Endothelial cell of umbilical vein (primary cell): Measurements from ENCODE around the gene STMN1. TPM values are rescaled to one million over a fixed set of nuclear protein-coding genes. Genes with fewer than 3 reads are reported as not detected.

Experiments used
- BruUV-seq: library from RNA; stranded (reverse); fragments of 400-500 nt; replicated peaks from 2 replicates; lab custom pipeline; 2021; lab: Mats Ljungman, UMichigan
- CTCF ChIA-PET: fragments of 300-600, 350-600 bp; sonication (Branson Sonifier 250); formaldehyde crosslinking; loops from one replicate; lab custom pipeline; 2021; ENCODE audit warnings: antibody characterized with exemption, inconsistent platforms; lab: Charles Lee
- POLR2A ChIA-PET: fragments of 300-600, 350-600 bp; sonication (Branson Sonifier 250); formaldehyde crosslinking; loops from one replicate; lab custom pipeline; 2021; ENCODE audit warnings: antibody characterized with exemption, inconsistent platforms; lab: Charles Lee
- DNase-seq: peaks from one replicate; pipeline ENCODE4 v3.0.0-alpha.2; 2011; ENCODE audit warnings: low read depth, low spot score
- FAIRE-seq: peaks from 2 replicates; lab custom pipeline; 2011; peaks lifted over from hg19 to GRCh38; lab: Jason Lieb, UNC
- H2AFZ ChIP-seq: 2 replicates; pipeline ENCODE4 v1.6.0; 2012; ENCODE audit warnings: low read depth, low read length, control low read depth, inconsistent platforms
- H3K27ac ChIP-seq: 2 replicates; pipeline ENCODE4 v1.5.1; 2011; ENCODE audit warnings: low read depth, mild to moderate bottlenecking, control low read depth, low read length, moderate library complexity; ENCODE audit not compliant: insufficient read depth
- H3K27me3 ChIP-seq, 2 experiments: 2 replicates each; pipeline versions ENCODE4 v1.6.0 to v1.6.1; 2011; ENCODE audit warnings: low read length in 2 of 2, mixed read lengths in 1 of 2; ENCODE audit not compliant: control insufficient read depth in 2 of 2, insufficient read depth in 2 of 2
- H3K36me3 ChIP-seq, 2 experiments: 2 replicates in 1 of 2; 3 replicates in 1 of 2; pipeline ENCODE4 v1.5.1; 2011; ENCODE audit warnings: low read length in 2 of 2, mild to moderate bottlenecking in 1 of 2, moderate library complexity in 1 of 2; ENCODE audit not compliant: control insufficient read depth in 2 of 2, insufficient read depth in 2 of 2; ENCODE audit errors: extremely low read depth in 1 of 2
- H3K4me1 ChIP-seq: 3 replicates; pipeline ENCODE4 v1.5.1; 2011; ENCODE audit warnings: mild to moderate bottlenecking, low read length; ENCODE audit not compliant: control insufficient read depth, insufficient read depth; ENCODE audit errors: extremely low read depth
- H3K4me2 ChIP-seq: 2 replicates; pipeline ENCODE4 v1.6.1; 2011; ENCODE audit warnings: low read length, control low read depth, mixed read lengths; ENCODE audit not compliant: insufficient read depth
- H3K4me3 ChIP-seq, 3 experiments: fragments of 200-600 bp in 1 of 3; sonication (generic), shearing (Covaris generic) in 1 of 3; replicated peaks in 1 of 3; 2 replicates each; pipeline ENCODE4 v1.5.1; 2011 to 2016; ENCODE audit warnings: control low read depth in 3 of 3, low read length in 3 of 3, mild to moderate bottlenecking in 2 of 3, inconsistent platforms in 1 of 3, low read depth in 1 of 3, moderate library complexity in 1 of 3; ENCODE audit not compliant: insufficient read depth in 1 of 3
- H3K79me2 ChIP-seq: 2 replicates; pipeline ENCODE4 v1.6.0; 2012; ENCODE audit warnings: low read length, inconsistent platforms; ENCODE audit not compliant: control insufficient read depth, insufficient read depth
- H3K9ac ChIP-seq: replicated peaks from 2 replicates; pipeline ENCODE3; 2011; ENCODE audit warnings: low read length, control low read depth; ENCODE audit not compliant: insufficient read depth; ENCODE audit errors: extremely low read depth
- H3K9me1 ChIP-seq: replicated peaks from 3 replicates; pipeline ENCODE4 v1.6.0; 2011; ENCODE audit warnings: mild to moderate bottlenecking, low read length; ENCODE audit not compliant: control insufficient read depth, insufficient read depth; ENCODE audit errors: extremely low read depth
- H3K9me3 ChIP-seq: replicated peaks from 2 replicates; pipeline ENCODE4 v1.5.1; 2012; ENCODE audit warnings: low read length, inconsistent platforms; ENCODE audit not compliant: control insufficient read depth, insufficient read depth
- H4K20me1 ChIP-seq: replicated peaks from 2 replicates; pipeline ENCODE3; 2011; ENCODE audit warnings: mild to moderate bottlenecking, low read length; ENCODE audit not compliant: control insufficient read depth, insufficient read depth; ENCODE audit errors: extremely low read depth
- CTCF ChIP-seq, 2 donors: IDR thresholded peaks; 1 replicate in 1 of 2; 2 replicates in 1 of 2; pipeline ENCODE4 v1.5.1; 2011; ENCODE audit warnings: low read length in 2 of 2, mild to moderate bottlenecking in 2 of 2, moderate library complexity in 2 of 2, control low read depth in 1 of 2, inconsistent platforms in 1 of 2, low read depth in 1 of 2; ENCODE audit not compliant: insufficient read depth in 1 of 2; ENCODE audit errors: extremely low read depth in 1 of 2
- EZH2 ChIP-seq: IDR thresholded peaks from 2 replicates; pipeline ENCODE4 v1.6.1; 2012; ENCODE audit warnings: borderline replicate concordance, low read depth, mild to moderate bottlenecking, moderate library complexity, low read length, inconsistent platforms; ENCODE audit not compliant: severe bottlenecking
- FOS ChIP-seq: IDR thresholded peaks from 2 replicates; pipeline ENCODE4 v1.6.1; 2011; ENCODE audit warnings: mild to moderate bottlenecking, low read length, moderate library complexity, borderline replicate concordance; ENCODE audit not compliant: insufficient read depth
- GATA2 ChIP-seq: IDR thresholded peaks from 2 replicates; pipeline ENCODE4 v1.7.0; 2011; ENCODE audit warnings: low read depth, mild to moderate bottlenecking, moderate library complexity, mixed read lengths, low read length; ENCODE audit not compliant: insufficient read length, insufficient read depth
- JUN ChIP-seq: IDR thresholded peaks from 2 replicates; pipeline ENCODE4 v1.6.1; 2011; ENCODE audit warnings: borderline replicate concordance, low read depth; ENCODE audit not compliant: insufficient read length, insufficient read depth
- MAX ChIP-seq: IDR thresholded peaks from 2 replicates; pipeline ENCODE4 v1.6.1; 2011; ENCODE audit not compliant: insufficient read depth, insufficient read length
- MYC ChIP-seq: IDR thresholded peaks from one replicate; pipeline ENCODE4 v1.6.1; 2011; ENCODE audit warnings: mild to moderate bottlenecking, low read depth, low read length
- POLR2A ChIP-seq: IDR thresholded peaks from 2 replicates; pipeline ENCODE4 v1.6.1; 2012; ENCODE audit warnings: low read depth, mild to moderate bottlenecking, control low read depth, low read length
- POLR2AphosphoS5 ChIP-seq: IDR thresholded peaks from 2 replicates; pipeline ENCODE4 v1.6.1; 2012; ENCODE audit warnings: low read depth, mild to moderate bottlenecking, control low read depth, low read length, moderate library complexity; ENCODE audit not compliant: insufficient read depth
- dilution Hi-C: fragments of 300-500 bp; cut with MboI; formaldehyde crosslinking; loops from one replicate; pipeline ENCODE4 v1.15.0; 2019; ENCODE audit warnings: low sequenced_read_pairs; ENCODE audit not compliant: extremely low pct_ligation_motif_present
- intact Hi-C: fragments of 100-400 bp; cut with micrococcal nuclease; formaldehyde crosslinking; loops from one replicate; pipeline ENCODE4 v1.10.0; 2022
- polyA plus RNA-seq, 4 experiments: library from polyadenylated mRNA; depleted of rRNA in 3 of 4; stranded (reverse) in 3 of 4; unstranded in 1 of 4; fragments of >200 nt; gene quantifications; 2 replicates each; pipeline versions ENCODE4 v1.2.1 to v1.2.3, GENCODE V29; 2011 to 2012; ENCODE audit warnings: missing spikeins in 1 of 4
- total RNA-seq: library from RNA; stranded (reverse); gene quantifications from 2 replicates; pipeline ENCODE4 v1.2.3, GENCODE V29; 2021

Gene STMN1
- total and polyA plus RNA-seq, 2 donors (not counting 3 experiments of a cell fraction or from before 2014, with no cell fraction given): 102 to 503 TPM

- TF ChIP-seq JUN (no peak), POLR2A (no peak), FOS (no peak), POLR2AphosphoS5 (no peak)
- POLR2A ChIA-PET: no interaction called here
- Histone ChIP-seq H3K36me3 (no peaks in the 10 kb centered on the region), H3K9ac (no peak overlapping the region), H3K9me3 (no peaks in the 10 kb centered on the region), H3K4me2 (no peak overlapping the region), H3K9me1 (no peaks in the 10 kb centered on the region), H3K79me2 (no peaks in the 10 kb centered on the region), H3K27me3 (no peaks in the 10 kb centered on the region), H4K20me1 (no peaks in the 10 kb centered on the region), H3K4me1 (peaks cover 7% of the 10 kb centered on the region), H3K4me3 (no peak overlapping the region), H2AFZ (no peak overlapping the region), H3K27ac (no peak overlapping the region)
- CTCF ChIA-PET: no interaction called here
- intact Hi-C loops: no loop called here
- BruUV-seq: no TSS peak
- dilution Hi-C loops: loop anchor here (25.0 kb wide), 1 partner anchor 109 kb away; the partner anchor contains the start of gene PAFAH2
- no peak for FAIRE-seq
- no peak for DNase-seq
Measured at GRCh38 chr1:25878690-25879089, 27.5 kb downstream of the STMN1 start.

- Histone ChIP-seq H2AFZ (no peak overlapping the region), H3K9me1 (no peaks in the 10 kb centered on the region), H4K20me1 (no peaks in the 10 kb centered on the region), H3K27me3 (no peaks in the 10 kb centered on the region), H3K36me3 (no peaks in the 10 kb centered on the region), H3K4me3 (no peak overlapping the region), H3K79me2 (no peaks in the 10 kb centered on the region), H3K4me2 (no peak overlapping the region), H3K27ac (no peak overlapping the region), H3K9ac (no peak overlapping the region), H3K9me3 (no peaks in the 10 kb centered on the region), H3K4me1 (peaks cover 7% of the 10 kb centered on the region)
- intact Hi-C loops (no loop called here), dilution Hi-C loops (loop anchor here (25.0 kb wide), 1 partner anchor 110 kb away; the partner anchor contains the start of gene PAFAH2)
- POLR2A ChIA-PET: no interaction called here
- no peak for FAIRE-seq
- no peak for TF ChIP-seq JUN
- TF ChIP-seq MYC: no peak
- TF ChIP-seq MAX: no peak
- TF ChIP-seq POLR2AphosphoS5: no peak
- TF ChIP-seq GATA2: no peak
- no peak for TF ChIP-seq EZH2
- TF ChIP-seq POLR2A: no peak
- no peak for TF ChIP-seq CTCF (IDR thresholded peaks at IDR 0.05; ENCODE audit: extremely low read depth in 1 of 2, insufficient read depth in 1 of 2, low read depth in 1 of 2, low read length in 2 of 2)
- TF ChIP-seq FOS: no peak
- CTCF ChIA-PET: interaction anchor here (1.4 kb wide), 1 partner anchor 15 kb away, joined by 4 read pairs; no protein-coding TSS in a partner anchor
- DNase-seq: no peak
- no TSS peak for BruUV-seq
Measured at GRCh38 chr1:25877155-25877554, 29.1 kb downstream of the STMN1 start.
